Ectodermal cell (in vitro differentiated cells): ENCODE measurements around the gene MEI1.
"Not testable (repeated sequence)": the region's sequence is repeated elsewhere in the genome, so short reads cannot be mapped to it uniquely, and the experiment has no call there.

Experiments
- H3K27ac ChIP-seq: 2 replicates; pipeline ENCODE4 v1.7.0; 2013; ENCODE audit warnings: mild to moderate bottlenecking, low read depth, low read length; ENCODE audit not compliant: insufficient read depth, poor library complexity, severe bottlenecking
- H3K27me3 ChIP-seq: 2 replicates; pipeline ENCODE4 v1.7.0; 2013; ENCODE audit warnings: mild to moderate bottlenecking, low read length; ENCODE audit not compliant: insufficient read depth, control insufficient read depth, poor library complexity, severe bottlenecking
- H3K36me3 ChIP-seq: one replicate; pipeline ENCODE4 v1.7.0; 2013; ENCODE audit warnings: low read length; ENCODE audit not compliant: control insufficient read depth, insufficient read depth
- H3K4me1 ChIP-seq: one replicate; pipeline ENCODE4 v1.7.0; 2013; ENCODE audit warnings: low read length; ENCODE audit not compliant: control insufficient read depth, insufficient read depth
- H3K4me3 ChIP-seq: 2 replicates; pipeline ENCODE4 v1.7.0; 2013; ENCODE audit warnings: low read depth, low read length, control low read depth; ENCODE audit not compliant: insufficient read depth
- H3K9me3 ChIP-seq: 2 replicates; pipeline ENCODE4 v1.7.0; 2013; ENCODE audit warnings: mild to moderate bottlenecking, low read length, moderate library complexity; ENCODE audit not compliant: control insufficient read depth
- WGBS, 2 experiments: methylation state at CpG; one replicate each; pipeline ENCODE4 v1.1.7; 2013; ENCODE audit warnings: missing lambda C conversion rate in 2 of 2; 5-methylcytosine and 5-hydroxymethylcytosine counted together

Gene MEI1

DNA sequence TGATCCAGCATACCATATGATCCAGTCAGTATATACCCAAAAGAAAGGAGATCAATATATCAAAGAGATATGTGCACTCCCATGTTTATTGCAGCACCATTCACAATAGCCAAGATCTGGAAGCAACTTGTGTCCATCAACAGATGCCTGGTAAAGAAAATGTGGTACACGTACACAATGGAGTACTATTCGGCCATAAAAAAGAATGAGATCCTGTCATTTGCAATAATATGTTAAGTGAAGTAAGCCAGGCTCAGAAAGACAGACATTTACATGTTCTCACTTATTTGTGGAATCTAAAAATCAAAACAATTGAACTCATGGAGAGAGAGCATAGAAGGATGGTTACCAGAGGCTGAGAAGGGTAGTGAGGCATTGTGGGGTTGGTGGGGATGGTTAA, 37.6 kb upstream of the MEI1 start:
- Histone ChIP-seq H3K36me3 (peaks cover 71% of the 10 kb centered on the region), H3K4me3 (no peak overlapping the region), H3K27me3 (no peaks in the 10 kb centered on the region), H3K4me1 (no peaks in the 10 kb centered on the region), H3K9me3 (no peaks in the 10 kb centered on the region), H3K27ac (no peak overlapping the region)
- WGBS, 2 experiments, result 90 to 100% methylated on average over 2 of the region's 2 CpGs

- not testable (repeated sequence) for H3K27me3 ChIP-seq, H3K4me1 ChIP-seq, H3K27ac ChIP-seq, H3K9me3 ChIP-seq, H3K4me3 ChIP-seq
- H3K36me3 ChIP-seq, result peaks cover 54% of the 10 kb centered on the region
- WGBS, 2 experiments, result 93 to 95% methylated on average over 7 to 9 of the region's 9 CpGs
Observed at GRCh38 chr22:41663594-41663993, 35.7 kb upstream of the MEI1 start.

GRCh38 chr22:41664490-41664889, 34.8 kb upstream of the MEI1 start:
- no peaks in the 10 kb centered on the region for H3K27me3 ChIP-seq
- peaks cover 4% of the 10 kb centered on the region for H3K4me1 ChIP-seq
- peak overlapping the region; percentile 26 for H3K27ac ChIP-seq
- no peaks in the 10 kb centered on the region for H3K9me3 ChIP-seq
- peaks cover 47% of the 10 kb centered on the region for H3K36me3 ChIP-seq
- no peak overlapping the region for H3K4me3 ChIP-seq

DNA sequence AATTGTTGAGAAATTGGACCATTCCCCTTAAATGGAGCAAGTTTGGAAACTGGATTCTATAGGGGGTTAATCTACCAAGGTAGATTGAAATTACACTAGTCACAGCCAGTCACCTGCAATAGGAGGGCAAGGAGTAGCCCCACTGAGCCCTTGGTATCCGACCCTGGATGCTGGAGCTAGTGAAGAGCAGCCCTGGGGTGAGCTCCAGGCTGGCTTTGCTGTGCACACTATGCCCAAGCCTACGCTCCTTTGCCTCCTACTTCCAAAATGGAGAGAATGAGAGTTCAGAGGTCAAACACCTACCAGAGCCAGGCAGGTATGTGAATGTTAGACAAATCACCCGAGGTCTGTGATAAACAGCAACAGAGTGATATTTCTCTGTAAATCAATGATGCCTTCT, 34.4 kb upstream of the MEI1 start:
- WGBS, 2 experiments, result 92 to 93% methylated on average over 3 of the region's 3 CpGs
- H3K4me3 ChIP-seq, result no peak overlapping the region
- no peaks in the 10 kb centered on the region for H3K27me3 ChIP-seq
- peaks cover 42% of the 10 kb centered on the region for H3K36me3 ChIP-seq
- peaks cover 4% of the 10 kb centered on the region for H3K4me1 ChIP-seq
- no peak overlapping the region for H3K27ac ChIP-seq
- no peaks in the 10 kb centered on the region for H3K9me3 ChIP-seq

- H3K27me3 ChIP-seq, result no peaks in the 10 kb centered on the region
Observed at GRCh38 chr22:41668971-41669911, 30.1 kb upstream of the MEI1 start.

GRCh38 chr22:41672096-41672495, 27.2 kb upstream of the MEI1 start:
- not testable (repeated sequence) for H3K4me1 ChIP-seq, H3K9me3 ChIP-seq, H3K27me3 ChIP-seq, H3K36me3 ChIP-seq, H3K4me3 ChIP-seq, H3K27ac ChIP-seq
- 93 to 96% methylated on average over 10 of the region's 10 CpGs for WGBS, 2 experiments

More at GRCh38 chr22:41668971-41669911, 30.1 kb upstream of the MEI1 start:
- peak overlapping the region; percentile 20 for H3K27ac ChIP-seq
- H3K4me3 ChIP-seq, result no peak overlapping the region
- H3K9me3 ChIP-seq, result no peaks in the 10 kb centered on the region
- peaks cover 2% of the 10 kb centered on the region for H3K36me3 ChIP-seq
- H3K4me1 ChIP-seq, result peaks cover 4% of the 10 kb centered on the region
- WGBS, 2 experiments, result 95 to 96% methylated on average over 21 of the region's 21 CpGs

GRCh38 chr22:41672780-41673509, 26.4 kb upstream of the MEI1 start:
- Histone ChIP-seq H3K27ac (no peak overlapping the region), H3K27me3 (no peaks in the 10 kb centered on the region), H3K36me3 (peaks cover 4% of the 10 kb centered on the region), H3K9me3 (no peaks in the 10 kb centered on the region), H3K4me3 (no peak overlapping the region), H3K4me1 (no peaks in the 10 kb centered on the region)
- 93 to 99% methylated on average over 4 to 6 of the region's 6 CpGs for WGBS, 2 experiments

DNA sequence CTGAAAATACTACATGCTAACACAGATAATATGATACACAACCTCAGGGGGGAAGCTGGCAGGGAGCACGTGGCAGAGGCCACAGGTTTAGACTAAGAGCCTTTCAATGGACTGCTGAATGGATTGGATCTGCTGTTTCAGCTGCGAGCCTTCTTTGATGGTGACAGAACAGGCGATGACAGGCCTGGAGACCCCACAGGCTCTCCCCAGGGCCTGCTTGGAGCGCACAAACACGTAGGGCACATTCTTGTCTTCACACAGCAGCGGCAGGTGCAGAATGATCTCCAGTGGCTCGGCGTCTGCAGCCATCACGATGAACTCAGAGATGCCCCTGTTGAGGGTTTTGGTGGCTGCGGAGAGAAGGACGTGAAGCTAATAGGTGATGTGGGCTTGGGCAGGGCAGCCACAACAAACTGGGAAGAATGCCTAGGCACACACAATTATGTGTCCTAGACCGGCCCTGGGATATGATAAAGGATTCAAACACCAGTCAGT, 24.4 kb upstream of the MEI1 start:
- no peaks in the 10 kb centered on the region for H3K4me1 ChIP-seq
- H3K27me3 ChIP-seq, result no peaks in the 10 kb centered on the region
- H3K36me3 ChIP-seq, result peaks cover 4% of the 10 kb centered on the region
- H3K4me3 ChIP-seq, result no peak overlapping the region
- WGBS, 2 experiments, result 95 to 97% methylated on average over 12 of the region's 12 CpGs
- H3K27ac ChIP-seq, result no peak overlapping the region
- H3K9me3 ChIP-seq, result no peaks in the 10 kb centered on the region

- H3K4me3 ChIP-seq, result no peak overlapping the region
- no peak overlapping the region for H3K27ac ChIP-seq
- no peaks in the 10 kb centered on the region for H3K27me3 ChIP-seq
- no peaks in the 10 kb centered on the region for H3K4me1 ChIP-seq
- 93 to 97% methylated on average over 4 of the region's 4 CpGs for WGBS, 2 experiments
- peaks cover 11% of the 10 kb centered on the region for H3K36me3 ChIP-seq
- H3K9me3 ChIP-seq, result no peaks in the 10 kb centered on the region
Observed at GRCh38 chr22:41676134-41676533, 23.2 kb upstream of the MEI1 start.

GRCh38 chr22:41681616-41682015, 17.7 kb upstream of the MEI1 start:
- Histone ChIP-seq H3K27ac (no peak overlapping the region), H3K27me3 (no peaks in the 10 kb centered on the region), H3K36me3 (peaks cover 7% of the 10 kb centered on the region), H3K4me3 (peak overlapping the region; percentile 51), H3K4me1 (no peaks in the 10 kb centered on the region), H3K9me3 (no peaks in the 10 kb centered on the region)
- 71 to 75% methylated on average over 14 of the region's 14 CpGs for WGBS, 2 experiments
